Upper lobe of left lung (tissue), 6 donors: ENCODE data around the gene DOC2B. TPM values are rescaled to one million over a fixed set of nuclear protein-coding genes. Genes with fewer than 3 reads are reported as not detected.
A peak's percentile ranks its signal among the peaks of the same experiment; 100 is the strongest.
"Not testable (repeated sequence)": the region's sequence is repeated elsewhere in the genome, so short reads cannot be mapped to it uniquely, and the experiment has no call there.

ENCODE experiments used
- ATAC-seq, 2 donors: fragments of 200-7000 bp; cut with Tn5 transposase; one replicate each; pipeline ENCODE4 v1.9.1; 2022; ENCODE audit warnings: mild to moderate bottlenecking in 2 of 2, moderate library complexity in 2 of 2; ENCODE audit not compliant: low FRiP score in 2 of 2
- DNase-seq, 2 donors: peaks; one replicate each; pipeline ENCODE4 v3.0.0-alpha.2; 2019 to 2020
- H3K27ac ChIP-seq, 4 donors: fragments of 200-600 bp; sonication (generic); one replicate each; pipeline ENCODE4 v1.5.1; 2016 to 2019
- H3K27me3 ChIP-seq, 4 donors: fragments of 200-600 bp; sonication (generic); one replicate each; pipeline ENCODE4 v1.5.1; 2017 to 2019
- H3K36me3 ChIP-seq, 4 donors: fragments of 200-600 bp; sonication (generic); one replicate each; pipeline ENCODE4 v1.5.1; 2016 to 2019
- H3K4me1 ChIP-seq, 4 donors: fragments of 200-600 bp; sonication (generic); one replicate each; pipeline ENCODE4 v1.5.1; 2018 to 2019
- H3K4me3 ChIP-seq, 4 donors: fragments of 200-600 bp; sonication (generic); one replicate each; pipeline ENCODE4 v1.5.1; 2017 to 2019; ENCODE audit warnings: mild to moderate bottlenecking in 2 of 4, moderate library complexity in 1 of 4
- H3K9me3 ChIP-seq, 4 donors: fragments of 200-600 bp; sonication (generic); one replicate each; pipeline ENCODE4 v1.5.1; 2018 to 2019
- EP300 ChIP-seq, 4 donors: sonication (generic); formaldehyde crosslinking; IDR thresholded peaks; one replicate each; pipeline ENCODE4 v1.5.1; 2017; ENCODE audit warnings: antibody characterized with exemption in 4 of 4, control low read depth in 2 of 4
- POLR2A ChIP-seq, 4 donors: fragments of 450-650 bp; IDR thresholded peaks; one replicate each; pipeline ENCODE4 v1.5.1; 2016 to 2017; ENCODE audit warnings: antibody characterized with exemption in 4 of 4, mild to moderate bottlenecking in 2 of 4
- POLR2AphosphoS5 ChIP-seq, 2 donors: sonication (generic); formaldehyde crosslinking; IDR thresholded peaks; one replicate each; pipeline ENCODE4 v1.5.1; 2017; ENCODE audit warnings: antibody characterized with exemption in 2 of 2
- WGBS, 2 donors: methylation state at CpG; one replicate each; pipeline ENCODE4 v1.1.5; 2017 to 2018; 5-methylcytosine and 5-hydroxymethylcytosine counted together
- total RNA-seq, 6 donors: library from RNA; depleted of rRNA in 4 of 6; stranded (reverse); fragments of >200 nt in 4 of 6; gene quantifications; one replicate each; pipeline versions ENCODE4 v1.1.0 to v1.2.1, GENCODE V29; 2016 to 2021
- TF ChIP-seq, protein P1 (sequence below), 6 experiments: fragments of 450-650 bp in 4 of 6; fragments of 200-600 bp in 2 of 6; sonication (generic) in 2 of 6; IDR thresholded peaks; one replicate each; pipeline ENCODE4 v1.5.1; 2016 to 2019; ENCODE audit warnings: antibody characterized with exemption in 6 of 6
- donor health status: DM: no; HTN: no; CAD: no; lungs with moderate emphysema.
- donor health status: DM: no; HTN: yes; CAD: no; lungs with severe emphysema.

DOC2B gene
- total RNA-seq, 6 donors from 2014 or later = 1.0 to 10.2 (median 4.4) TPM

DNA sequence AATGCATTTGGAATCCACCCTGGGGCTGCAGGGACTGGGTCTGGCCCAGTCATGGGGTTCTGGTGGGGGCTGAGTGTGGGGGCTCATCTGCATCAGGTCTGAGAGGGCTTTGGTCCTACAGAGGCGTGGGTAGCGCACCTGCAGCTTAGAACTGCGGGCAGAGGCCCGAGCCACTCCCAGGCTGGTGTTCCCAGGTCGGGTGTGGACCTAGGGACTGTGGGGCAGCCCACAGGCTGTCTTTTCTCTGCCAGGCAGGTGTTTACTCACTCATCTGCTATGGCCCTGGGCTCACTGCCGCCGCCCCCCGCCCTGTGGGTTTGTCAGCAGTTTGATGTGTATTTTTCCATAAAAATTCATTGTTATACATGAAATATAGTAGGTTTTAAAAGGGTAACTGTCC is 27.0 kb upstream of the DOC2B start:
- TF ChIP-seq POLR2AphosphoS5 (IDR thresholded peaks at IDR 0.05) (no peak), EP300 (IDR thresholded peaks at IDR 0.05) (no peak), POLR2A (IDR thresholded peaks at IDR 0.05) (no peak)
- TF ChIP-seq, protein P1, sequence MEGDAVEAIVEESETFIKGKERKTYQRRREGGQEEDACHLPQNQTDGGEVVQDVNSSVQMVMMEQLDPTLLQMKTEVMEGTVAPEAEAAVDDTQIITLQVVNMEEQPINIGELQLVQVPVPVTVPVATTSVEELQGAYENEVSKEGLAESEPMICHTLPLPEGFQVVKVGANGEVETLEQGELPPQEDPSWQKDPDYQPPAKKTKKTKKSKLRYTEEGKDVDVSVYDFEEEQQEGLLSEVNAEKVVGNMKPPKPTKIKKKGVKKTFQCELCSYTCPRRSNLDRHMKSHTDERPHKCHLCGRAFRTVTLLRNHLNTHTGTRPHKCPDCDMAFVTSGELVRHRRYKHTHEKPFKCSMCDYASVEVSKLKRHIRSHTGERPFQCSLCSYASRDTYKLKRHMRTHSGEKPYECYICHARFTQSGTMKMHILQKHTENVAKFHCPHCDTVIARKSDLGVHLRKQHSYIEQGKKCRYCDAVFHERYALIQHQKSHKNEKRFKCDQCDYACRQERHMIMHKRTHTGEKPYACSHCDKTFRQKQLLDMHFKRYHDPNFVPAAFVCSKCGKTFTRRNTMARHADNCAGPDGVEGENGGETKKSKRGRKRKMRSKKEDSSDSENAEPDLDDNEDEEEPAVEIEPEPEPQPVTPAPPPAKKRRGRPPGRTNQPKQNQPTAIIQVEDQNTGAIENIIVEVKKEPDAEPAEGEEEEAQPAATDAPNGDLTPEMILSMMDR (IDR thresholded peaks at IDR 0.05) = no peak
- DNase-seq (peak in 1 of 2 donors; percentile 72), ATAC-seq (no peak)
- H3K36me3 ChIP-seq = peaks cover 0 to 11% (median 0%) of the 10 kb centered on the region in 4 donors
- no peaks in the 10 kb centered on the region for H3K4me1 ChIP-seq
- WGBS, 2 donors = 89 to 92% methylated on average over 4 to 8 of the region's 8 CpGs
- H3K9me3 ChIP-seq = peaks cover 0 to 3% (median 0%) of the 10 kb centered on the region in 4 donors
- no peak overlapping the region for H3K4me3 ChIP-seq
- H3K27ac ChIP-seq = no peak overlapping the region
- no peaks in the 10 kb centered on the region for H3K27me3 ChIP-seq

DNA sequence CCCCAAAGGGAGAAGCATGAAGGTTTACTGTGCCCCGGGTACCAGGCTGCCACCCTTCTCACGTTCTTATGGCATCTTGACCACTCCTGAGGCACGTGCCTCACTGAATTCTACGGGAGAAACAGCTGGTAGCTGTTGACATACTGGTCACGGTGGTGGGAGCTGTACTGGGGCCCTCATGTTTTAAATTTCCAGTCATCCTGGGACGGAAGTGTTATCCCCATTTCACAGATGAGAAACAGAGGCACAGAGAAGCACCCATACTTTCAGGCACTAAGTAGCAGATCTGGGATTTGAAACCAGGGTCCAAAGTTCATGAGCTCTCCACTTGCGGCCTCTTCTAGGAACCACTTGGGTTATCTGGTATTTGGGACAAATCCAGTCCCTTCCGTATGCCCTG is 26.3 kb upstream of the DOC2B start:
- WGBS, 2 donors = 92 to 96% methylated on average over 7 to 8 of the region's 8 CpGs
- H3K27ac ChIP-seq = no peak overlapping the region
- H3K4me3 ChIP-seq = no peak overlapping the region
- DNase-seq (no peak), ATAC-seq (no peak)
- TF ChIP-seq POLR2AphosphoS5 (IDR thresholded peaks at IDR 0.05) (no peak), POLR2A (IDR thresholded peaks at IDR 0.05) (no peak)
- no peaks in the 10 kb centered on the region for H3K4me1 ChIP-seq
- peaks cover 0 to 3% (median 0%) of the 10 kb centered on the region in 4 donors for H3K9me3 ChIP-seq
- H3K27me3 ChIP-seq = no peaks in the 10 kb centered on the region
- peaks cover 0 to 7% (median 0%) of the 10 kb centered on the region in 4 donors for H3K36me3 ChIP-seq

DNA sequence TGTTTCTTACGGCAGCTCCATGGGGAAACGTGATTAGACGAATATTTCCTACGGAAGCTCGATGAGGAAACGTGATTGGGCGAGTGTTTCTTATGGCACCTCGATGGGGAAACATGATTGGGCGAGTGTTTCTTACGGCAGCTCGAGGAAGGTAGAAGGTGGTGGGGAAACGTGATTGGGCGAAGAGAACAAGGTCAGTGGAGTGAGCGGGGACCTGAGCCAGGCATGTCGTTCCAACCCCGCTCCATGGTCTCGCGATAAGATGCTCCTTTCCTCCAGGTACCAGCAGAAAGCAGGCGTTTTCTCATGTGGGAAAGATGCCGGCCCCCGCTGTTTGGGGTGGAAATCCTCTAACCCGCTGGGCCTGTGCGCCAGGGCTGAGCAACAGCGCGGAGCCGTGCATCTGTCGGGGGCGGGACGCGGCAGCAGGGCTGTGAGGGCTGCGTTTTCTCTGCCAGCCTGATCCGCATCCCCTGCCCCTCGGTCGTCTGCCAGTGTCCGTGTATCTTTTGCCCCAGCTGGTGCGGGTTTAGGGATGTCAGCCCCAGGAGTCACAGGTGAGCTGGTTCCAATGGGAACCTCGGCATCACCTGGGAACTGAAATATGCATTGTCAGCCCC is 25.6 kb upstream of the DOC2B start:
- Histone ChIP-seq H3K4me1 (no peaks in the 10 kb centered on the region), H3K27me3 (no peaks in the 10 kb centered on the region), H3K27ac (no peak overlapping the region), H3K36me3 (peaks cover 0 to 4% (median 0%) of the 10 kb centered on the region in 4 donors), H3K9me3 (peaks cover 0 to 3% (median 0%) of the 10 kb centered on the region in 4 donors), H3K4me3 (no peak overlapping the region)
- no peak for DNase-seq
- ATAC-seq = no peak
- TF ChIP-seq EP300 (IDR thresholded peaks at IDR 0.05) (no peak), POLR2A (IDR thresholded peaks at IDR 0.05) (no peak), POLR2AphosphoS5 (IDR thresholded peaks at IDR 0.05) (no peak)
- TF ChIP-seq, protein P1 (IDR thresholded peaks at IDR 0.05) = no peak
- 92 to 97% methylated on average over 26 to 37 of the region's 37 CpGs for WGBS, 2 donors

DNA sequence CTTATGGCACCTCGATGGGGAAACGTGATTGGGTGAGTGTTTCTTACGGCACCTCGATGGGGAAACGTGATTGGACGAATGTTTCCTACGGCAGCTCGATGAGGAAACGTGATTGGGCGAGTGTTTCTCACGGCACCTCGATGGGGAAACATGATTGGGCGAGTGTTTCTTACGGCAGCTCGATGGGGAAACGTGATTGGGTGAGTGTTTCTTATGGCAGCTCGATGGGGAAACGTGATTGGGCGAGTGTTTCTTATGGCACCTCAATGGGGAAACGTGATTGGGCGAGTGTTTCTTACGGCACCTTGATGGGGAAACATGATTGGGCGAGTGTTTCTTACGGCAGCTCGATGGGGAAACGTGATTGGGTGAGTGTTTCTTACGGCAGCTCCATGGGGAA is 25.0 kb upstream of the DOC2B start:
- 90 to 93% methylated on average over 27 of the region's 27 CpGs for WGBS, 2 donors
- not testable (repeated sequence) for H3K36me3 ChIP-seq, H3K27ac ChIP-seq, H3K9me3 ChIP-seq, H3K4me3 ChIP-seq, ATAC-seq, H3K27me3 ChIP-seq, DNase-seq, H3K4me1 ChIP-seq

DNA sequence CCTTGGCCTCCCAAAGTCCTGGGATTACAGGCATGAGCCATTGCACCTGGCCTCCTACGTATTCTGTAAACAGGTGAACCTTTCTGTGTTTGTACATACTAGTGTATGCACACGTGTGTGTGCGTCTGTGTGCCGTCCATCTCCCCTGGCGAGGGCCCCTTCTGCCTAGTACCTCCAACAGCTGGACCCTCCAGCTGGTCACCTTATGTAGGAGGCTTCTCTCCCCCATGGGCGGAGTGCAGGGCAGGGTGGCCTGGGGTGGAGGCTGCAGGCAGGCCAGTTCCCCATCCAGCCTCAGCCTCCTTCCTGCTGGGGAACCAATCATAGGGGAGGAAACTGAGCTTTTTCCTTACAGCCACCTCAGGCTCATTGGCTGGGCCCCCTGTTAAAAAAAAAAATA is 24.4 kb upstream of the DOC2B start:
- H3K9me3 ChIP-seq = peaks cover 0 to 3% (median 0%) of the 10 kb centered on the region in 4 donors
- no peak for ATAC-seq
- DNase-seq = no peak
- H3K36me3 ChIP-seq = no peaks in the 10 kb centered on the region
- H3K27ac ChIP-seq = no peak overlapping the region
- TF ChIP-seq POLR2AphosphoS5 (IDR thresholded peaks at IDR 0.05) (no peak), POLR2A (IDR thresholded peaks at IDR 0.05) (no peak), EP300 (IDR thresholded peaks at IDR 0.05) (no peak)
- TF ChIP-seq, protein P1 (IDR thresholded peaks at IDR 0.05) = no peak
- no peaks in the 10 kb centered on the region for H3K27me3 ChIP-seq
- 86 to 94% methylated on average over 6 of the region's 6 CpGs for WGBS, 2 donors
- no peak overlapping the region for H3K4me3 ChIP-seq
- H3K4me1 ChIP-seq = no peaks in the 10 kb centered on the region

DNA sequence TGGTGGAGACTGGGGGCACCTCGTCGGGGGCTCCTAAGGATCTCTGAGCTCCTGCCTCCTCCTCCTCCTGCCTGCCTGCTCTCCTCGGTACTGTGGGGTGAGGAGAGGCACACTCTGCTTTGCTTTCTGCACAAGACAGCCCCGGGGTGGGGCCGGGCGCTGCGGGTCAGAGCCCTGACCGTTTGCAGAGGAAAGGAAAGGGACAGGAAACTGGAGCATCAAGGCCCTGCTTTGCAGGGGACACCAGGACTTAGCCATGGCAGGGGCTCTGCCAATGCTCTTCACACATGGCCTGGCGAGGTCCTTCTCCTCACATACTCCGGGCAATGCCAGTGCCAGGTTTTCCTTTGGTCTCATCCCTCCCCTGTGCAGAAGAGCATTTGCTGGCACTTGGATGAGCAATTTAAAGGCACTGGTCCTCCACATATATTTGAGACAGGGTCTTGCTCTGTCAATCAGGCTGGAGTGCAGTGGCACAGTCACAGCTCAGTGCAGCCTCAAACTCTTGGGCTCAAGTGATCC is 23.8 kb upstream of the DOC2B start:
- Histone ChIP-seq H3K4me3 (no peak overlapping the region), H3K9me3 (peaks cover 0 to 3% (median 0%) of the 10 kb centered on the region in 4 donors), H3K4me1 (peaks cover 3 to 6% (median 5%) of the 10 kb centered on the region in 4 donors), H3K27me3 (no peaks in the 10 kb centered on the region), H3K27ac (no peak overlapping the region), H3K36me3 (no peaks in the 10 kb centered on the region)
- ATAC-seq (no peak), DNase-seq (no peak)
- TF ChIP-seq POLR2AphosphoS5 (IDR thresholded peaks at IDR 0.05) (no peak), POLR2A (IDR thresholded peaks at IDR 0.05) (no peak)
- 39 to 40% methylated on average over 2 to 10 of the region's 10 CpGs for WGBS, 2 donors
